ENCODE measurements around the gene IL17RA.

Gene IL17RA

GRCh38 chr22:17109113-17109865 lies 24.5 kb downstream of the IL17RA start:
- no peak overlapping the region for H3K4me3 ChIP-seq (ENCODE audit: low read depth, low read length)
- TF ChIP-seq CTCF (IDR thresholded peaks at IDR 0.05; ENCODE audit: low read depth, low read length) = no peak
- in situ Hi-C loops (cut with HindIII; ENCODE audit: low sequenced_read_pairs) = no loop called here
- DNase-seq (ENCODE audit: low read depth, low spot score) = no peak

- H3K4me3 ChIP-seq (ENCODE audit: low read depth, low read length) = no peak overlapping the region
- TF ChIP-seq CTCF (IDR thresholded peaks at IDR 0.05; ENCODE audit: low read depth, low read length) = no peak
- DNase-seq (ENCODE audit: low read depth, low spot score) = no peak
- in situ Hi-C loops (cut with HindIII; ENCODE audit: low sequenced_read_pairs) = no loop called here
Measured at GRCh38 chr22:17109976-17110375, 25.2 kb downstream of the IL17RA start.

GRCh38 chr22:17110791-17111550 lies 26.2 kb downstream of the IL17RA start:
- H3K4me3 ChIP-seq (ENCODE audit: low read depth, low read length) = no peak overlapping the region
- no peak for TF ChIP-seq CTCF (IDR thresholded peaks at IDR 0.05; ENCODE audit: low read depth, low read length)
- in situ Hi-C loops (cut with HindIII; ENCODE audit: low sequenced_read_pairs) = no loop called here
- no peak for DNase-seq (ENCODE audit: low read depth, low spot score)

GRCh38 chr22:17112491-17113042 lies 27.8 kb downstream of the IL17RA start:
- no peak for DNase-seq (ENCODE audit: low read depth, low spot score)
- no peak overlapping the region for H3K4me3 ChIP-seq (ENCODE audit: low read depth, low read length)
- TF ChIP-seq CTCF (IDR thresholded peaks at IDR 0.05; ENCODE audit: low read depth, low read length) = no peak
- in situ Hi-C loops (cut with HindIII; ENCODE audit: low sequenced_read_pairs) = no loop called here

- in situ Hi-C loops (cut with HindIII; ENCODE audit: low sequenced_read_pairs) = no loop called here
- TF ChIP-seq CTCF (IDR thresholded peaks at IDR 0.05; ENCODE audit: low read depth, low read length) = no peak
- DNase-seq (ENCODE audit: low read depth, low spot score) = no peak
- no peak overlapping the region for H3K4me3 ChIP-seq (ENCODE audit: low read depth, low read length)
Measured at GRCh38 chr22:17113600-17113999, 28.8 kb downstream of the IL17RA start.

- no peak for DNase-seq (ENCODE audit: low read depth, low spot score)
- in situ Hi-C loops (cut with HindIII; ENCODE audit: low sequenced_read_pairs) = no loop called here
- TF ChIP-seq CTCF (IDR thresholded peaks at IDR 0.05; ENCODE audit: low read depth, low read length) = no peak
- H3K4me3 ChIP-seq (ENCODE audit: low read depth, low read length) = no peak overlapping the region
Measured at GRCh38 chr22:17114173-17114897, 29.5 kb downstream of the IL17RA start.

All from astrocyte of the spinal cord (primary cell).